ENCODE data around the gene C19orf85. TPM values are rescaled to one million over a fixed set of nuclear protein-coding genes. Genes with fewer than 3 reads are reported as not detected.

The C19orf85 gene
- polyA plus RNA-seq, 1 experiment: not detected

DNA sequence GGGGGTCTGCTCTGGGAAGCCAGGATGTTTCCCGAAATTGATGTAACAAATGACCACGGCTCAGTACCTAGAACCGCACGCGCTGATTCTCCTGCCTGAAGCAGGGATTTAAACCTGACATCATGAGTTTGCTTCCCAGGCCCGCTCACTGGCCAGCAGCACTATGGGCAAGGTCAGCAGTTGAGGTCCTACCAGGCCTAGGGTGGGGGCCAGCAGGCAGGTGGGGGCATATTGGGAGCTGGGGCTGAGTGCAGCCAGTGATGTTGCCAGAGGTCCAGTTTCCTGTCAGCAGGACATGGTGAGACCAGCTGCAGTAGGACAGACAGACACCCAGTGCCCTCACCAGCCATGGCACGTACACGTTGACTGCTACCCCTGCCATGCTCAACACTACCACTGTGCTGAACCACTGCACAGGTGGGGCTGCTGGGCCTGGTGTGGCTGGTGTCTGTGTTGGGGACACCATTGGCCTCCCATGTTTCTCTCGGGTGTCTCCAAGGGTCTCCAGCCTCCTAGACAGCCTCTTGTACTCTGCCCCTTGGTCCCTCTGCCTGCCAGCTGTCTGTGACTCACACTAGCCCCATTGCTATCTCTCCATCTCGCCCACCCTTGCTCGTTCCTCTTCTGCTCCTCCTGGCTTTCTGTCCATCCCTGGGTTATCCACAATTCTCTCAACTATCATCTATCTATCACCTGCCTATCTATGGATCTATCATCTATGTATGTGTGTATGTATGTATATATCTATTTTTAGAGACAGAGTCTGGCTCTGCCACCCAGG, 1.1 kb upstream of the C19orf85 start:
- CTCF ChIA-PET: interaction anchor here (2.4 to 4.0 kb wide), 3 partner anchors 39 to 325 kb away, joined by 19 to 144 read pairs (median 19); no protein-coding TSS in a partner anchor
- Histone ChIP-seq H3K27me3 (ENCODE audit: control insufficient read depth, insufficient read depth, low read length) (peaks cover 3% of the 10 kb centered on the region), H3K4me3 (ENCODE audit: low read depth, low read length) (no peak overlapping the region), H3K27ac (ENCODE audit: low read depth, low read length) (no peak overlapping the region), H3K9me3 (ENCODE audit: control insufficient read depth, insufficient read depth, low read length) (no peaks in the 10 kb centered on the region)
- no peak for DNase-seq (ENCODE audit: low read depth, low spot score)
- POLR2A ChIA-PET: no interaction called here
- TF ChIP-seq, protein P1, sequence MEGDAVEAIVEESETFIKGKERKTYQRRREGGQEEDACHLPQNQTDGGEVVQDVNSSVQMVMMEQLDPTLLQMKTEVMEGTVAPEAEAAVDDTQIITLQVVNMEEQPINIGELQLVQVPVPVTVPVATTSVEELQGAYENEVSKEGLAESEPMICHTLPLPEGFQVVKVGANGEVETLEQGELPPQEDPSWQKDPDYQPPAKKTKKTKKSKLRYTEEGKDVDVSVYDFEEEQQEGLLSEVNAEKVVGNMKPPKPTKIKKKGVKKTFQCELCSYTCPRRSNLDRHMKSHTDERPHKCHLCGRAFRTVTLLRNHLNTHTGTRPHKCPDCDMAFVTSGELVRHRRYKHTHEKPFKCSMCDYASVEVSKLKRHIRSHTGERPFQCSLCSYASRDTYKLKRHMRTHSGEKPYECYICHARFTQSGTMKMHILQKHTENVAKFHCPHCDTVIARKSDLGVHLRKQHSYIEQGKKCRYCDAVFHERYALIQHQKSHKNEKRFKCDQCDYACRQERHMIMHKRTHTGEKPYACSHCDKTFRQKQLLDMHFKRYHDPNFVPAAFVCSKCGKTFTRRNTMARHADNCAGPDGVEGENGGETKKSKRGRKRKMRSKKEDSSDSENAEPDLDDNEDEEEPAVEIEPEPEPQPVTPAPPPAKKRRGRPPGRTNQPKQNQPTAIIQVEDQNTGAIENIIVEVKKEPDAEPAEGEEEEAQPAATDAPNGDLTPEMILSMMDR (IDR thresholded peaks at IDR 0.05; ENCODE audit: low read depth, low read length): no peak

DNA sequence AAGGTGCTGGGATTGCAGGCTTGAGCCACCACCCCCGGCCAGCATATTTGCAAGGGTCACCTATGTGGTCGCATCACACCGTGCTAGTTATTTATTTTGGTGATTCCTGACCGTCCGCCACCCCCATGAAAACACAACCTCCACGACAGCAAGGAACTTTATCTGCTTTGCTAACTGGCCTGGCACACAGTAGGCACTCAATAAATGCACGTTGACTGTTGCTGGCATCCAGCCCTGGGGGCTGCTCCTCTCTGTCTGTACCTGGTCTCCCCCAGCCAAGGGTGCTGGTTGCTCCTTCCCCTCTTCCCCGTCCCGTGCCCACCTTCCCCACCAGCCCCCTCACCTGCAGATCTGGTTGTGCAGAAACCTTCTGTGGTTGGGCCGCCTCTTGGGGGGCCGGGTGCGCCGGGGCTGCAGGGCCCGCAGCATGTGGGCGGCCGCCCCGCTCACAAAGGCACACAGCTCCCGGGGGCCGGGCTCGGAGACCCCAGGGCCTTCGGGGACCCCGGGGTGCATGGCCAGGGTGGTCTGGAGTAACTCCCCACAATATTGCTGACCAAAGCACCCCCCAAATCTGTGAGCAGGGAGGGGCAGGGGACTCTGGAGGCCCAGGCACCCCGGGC, 401 bp downstream of the C19orf85 start:
- ChIA-PET CTCF (no interaction called here), POLR2A (no interaction called here)
- TF ChIP-seq, protein P1 (IDR thresholded peaks at IDR 0.05; ENCODE audit: low read depth, low read length): no peak
- Histone ChIP-seq H3K4me3 (ENCODE audit: low read depth, low read length) (no peak overlapping the region), H3K27me3 (ENCODE audit: control insufficient read depth, insufficient read depth, low read length) (peaks cover 3% of the 10 kb centered on the region), H3K9me3 (ENCODE audit: control insufficient read depth, insufficient read depth, low read length) (no peaks in the 10 kb centered on the region), H3K27ac (ENCODE audit: low read depth, low read length) (no peak overlapping the region)
- DNase-seq (ENCODE audit: low read depth, low spot score): no peak

DNA sequence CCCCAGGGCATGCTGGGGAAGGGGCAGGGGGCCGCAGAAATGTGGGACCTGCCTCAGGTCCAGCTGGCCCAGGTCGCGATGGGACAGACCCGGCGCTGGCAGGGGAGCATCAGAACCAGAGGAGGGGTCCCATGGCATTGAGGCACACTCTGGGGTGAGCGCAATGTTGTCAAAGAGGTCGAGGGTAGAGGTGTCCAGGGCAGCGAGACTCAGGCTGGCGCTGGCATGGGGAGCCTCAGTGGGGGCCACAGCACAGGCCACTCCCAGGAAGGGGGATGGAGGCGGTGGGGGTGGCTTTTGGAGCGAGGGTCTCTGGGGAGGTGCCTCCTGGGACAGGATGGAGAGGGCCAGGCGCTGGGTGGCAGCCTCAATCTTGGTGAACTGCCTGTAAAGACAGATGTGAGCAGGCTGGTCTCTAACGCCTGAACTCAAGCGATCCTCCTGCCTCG, 944 bp downstream of the C19orf85 start:
- H3K9me3 ChIP-seq (ENCODE audit: control insufficient read depth, insufficient read depth, low read length): no peaks in the 10 kb centered on the region
- CTCF ChIA-PET: no interaction called here
- TF ChIP-seq, protein P1 (IDR thresholded peaks at IDR 0.05; ENCODE audit: low read depth, low read length): no peak
- H3K27ac ChIP-seq (ENCODE audit: low read depth, low read length): no peak overlapping the region
- no peak for DNase-seq (ENCODE audit: low read depth, low spot score)
- POLR2A ChIA-PET: no interaction called here
- H3K27me3 ChIP-seq (ENCODE audit: control insufficient read depth, insufficient read depth, low read length): peaks cover 3% of the 10 kb centered on the region
- no peak overlapping the region for H3K4me3 ChIP-seq (ENCODE audit: low read depth, low read length)

DNA sequence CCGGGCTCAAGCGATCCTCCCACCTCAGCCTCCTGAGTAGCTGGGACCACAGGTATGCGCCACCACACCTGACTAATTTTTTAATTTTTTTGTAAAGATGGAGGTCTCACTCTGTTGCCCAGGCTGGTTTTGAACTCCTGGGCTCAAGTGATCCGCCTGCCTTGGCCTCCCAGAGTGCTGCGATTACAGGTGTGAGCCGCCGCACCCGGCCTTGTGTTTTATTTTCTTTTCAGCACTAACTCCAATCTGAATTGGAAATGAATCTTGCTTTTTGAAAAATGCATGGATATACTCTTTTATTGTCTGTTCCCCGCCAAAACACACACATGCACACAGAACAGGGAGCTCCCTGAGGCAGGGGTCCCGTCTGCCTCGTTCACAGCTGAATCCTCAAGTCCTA, 1.8 kb downstream of the C19orf85 start:
- Histone ChIP-seq H3K27me3 (ENCODE audit: control insufficient read depth, insufficient read depth, low read length) (peaks cover 3% of the 10 kb centered on the region), H3K4me3 (ENCODE audit: low read depth, low read length) (no peak overlapping the region), H3K27ac (ENCODE audit: low read depth, low read length) (no peak overlapping the region), H3K9me3 (ENCODE audit: control insufficient read depth, insufficient read depth, low read length) (no peaks in the 10 kb centered on the region)
- DNase-seq (ENCODE audit: low read depth, low spot score): no peak
- POLR2A ChIA-PET: no interaction called here
- CTCF ChIA-PET: no interaction called here
- TF ChIP-seq, protein P1 (IDR thresholded peaks at IDR 0.05; ENCODE audit: low read depth, low read length): no peak
